Measurements from ENCODE around the gene CBR3. TPM values are rescaled to one million over a fixed set of nuclear protein-coding genes. Genes with fewer than 3 reads are reported as not detected.

The CBR3 gene
- total RNA-seq, 1 experiment from 2014 or later, result 12.9 TPM

DNA sequence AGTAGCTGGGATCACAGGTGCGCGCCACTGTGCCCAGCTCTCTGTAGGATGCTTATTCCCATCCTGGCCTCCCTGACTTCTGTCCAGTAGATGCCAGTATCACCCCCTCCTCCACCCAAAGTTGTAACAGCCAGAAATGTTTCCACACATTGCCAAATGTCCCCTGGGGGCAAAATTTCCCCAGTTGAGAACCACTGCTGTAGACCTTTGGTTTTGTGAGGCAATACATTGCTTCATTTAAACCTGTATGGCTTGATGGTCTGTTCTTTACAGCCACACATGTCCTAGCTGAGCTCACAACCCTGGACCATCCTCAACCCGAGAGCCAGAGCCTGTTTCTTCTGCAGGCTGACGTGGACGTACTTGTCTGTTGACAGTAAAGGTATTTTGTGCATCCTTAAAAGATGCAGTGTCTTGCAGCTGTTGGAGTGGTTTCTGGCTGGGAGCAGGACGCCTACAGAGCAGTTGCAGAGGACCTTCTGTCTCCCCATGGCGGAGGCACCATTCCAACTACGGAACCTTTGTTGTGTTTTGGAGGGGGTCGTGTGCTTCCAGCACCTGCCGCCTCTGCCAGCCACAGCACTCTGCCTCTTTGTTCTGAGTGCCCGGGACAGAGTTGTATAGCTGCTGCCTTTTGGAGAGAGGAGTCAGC is 48.4 kb downstream of the CBR3 start (continued):
- TF ChIP-seq, protein P1, sequence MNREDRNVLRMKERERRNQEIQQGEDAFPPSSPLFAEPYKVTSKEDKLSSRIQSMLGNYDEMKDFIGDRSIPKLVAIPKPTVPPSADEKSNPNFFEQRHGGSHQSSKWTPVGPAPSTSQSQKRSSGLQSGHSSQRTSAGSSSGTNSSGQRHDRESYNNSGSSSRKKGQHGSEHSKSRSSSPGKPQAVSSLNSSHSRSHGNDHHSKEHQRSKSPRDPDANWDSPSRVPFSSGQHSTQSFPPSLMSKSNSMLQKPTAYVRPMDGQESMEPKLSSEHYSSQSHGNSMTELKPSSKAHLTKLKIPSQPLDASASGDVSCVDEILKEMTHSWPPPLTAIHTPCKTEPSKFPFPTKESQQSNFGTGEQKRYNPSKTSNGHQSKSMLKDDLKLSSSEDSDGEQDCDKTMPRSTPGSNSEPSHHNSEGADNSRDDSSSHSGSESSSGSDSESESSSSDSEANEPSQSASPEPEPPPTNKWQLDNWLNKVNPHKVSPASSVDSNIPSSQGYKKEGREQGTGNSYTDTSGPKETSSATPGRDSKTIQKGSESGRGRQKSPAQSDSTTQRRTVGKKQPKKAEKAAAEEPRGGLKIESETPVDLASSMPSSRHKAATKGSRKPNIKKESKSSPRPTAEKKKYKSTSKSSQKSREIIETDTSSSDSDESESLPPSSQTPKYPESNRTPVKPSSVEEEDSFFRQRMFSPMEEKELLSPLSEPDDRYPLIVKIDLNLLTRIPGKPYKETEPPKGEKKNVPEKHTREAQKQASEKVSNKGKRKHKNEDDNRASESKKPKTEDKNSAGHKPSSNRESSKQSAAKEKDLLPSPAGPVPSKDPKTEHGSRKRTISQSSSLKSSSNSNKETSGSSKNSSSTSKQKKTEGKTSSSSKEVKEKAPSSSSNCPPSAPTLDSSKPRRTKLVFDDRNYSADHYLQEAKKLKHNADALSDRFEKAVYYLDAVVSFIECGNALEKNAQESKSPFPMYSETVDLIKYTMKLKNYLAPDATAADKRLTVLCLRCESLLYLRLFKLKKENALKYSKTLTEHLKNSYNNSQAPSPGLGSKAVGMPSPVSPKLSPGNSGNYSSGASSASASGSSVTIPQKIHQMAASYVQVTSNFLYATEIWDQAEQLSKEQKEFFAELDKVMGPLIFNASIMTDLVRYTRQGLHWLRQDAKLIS (CRISPR knock-in tag; IDR thresholded peaks at IDR 0.05; ENCODE audit: borderline replicate concordance), result no peak
- no peak for TF ChIP-seq ZBTB43 (CRISPR knock-in tag; IDR thresholded peaks at IDR 0.05)
- TF ChIP-seq KAT7 (CRISPR knock-in tag; IDR thresholded peaks at IDR 0.05; ENCODE audit: borderline replicate concordance), result no peak
- no peak for TF ChIP-seq HMGA2 (CRISPR knock-in tag; IDR thresholded peaks at IDR 0.05)

DNA sequence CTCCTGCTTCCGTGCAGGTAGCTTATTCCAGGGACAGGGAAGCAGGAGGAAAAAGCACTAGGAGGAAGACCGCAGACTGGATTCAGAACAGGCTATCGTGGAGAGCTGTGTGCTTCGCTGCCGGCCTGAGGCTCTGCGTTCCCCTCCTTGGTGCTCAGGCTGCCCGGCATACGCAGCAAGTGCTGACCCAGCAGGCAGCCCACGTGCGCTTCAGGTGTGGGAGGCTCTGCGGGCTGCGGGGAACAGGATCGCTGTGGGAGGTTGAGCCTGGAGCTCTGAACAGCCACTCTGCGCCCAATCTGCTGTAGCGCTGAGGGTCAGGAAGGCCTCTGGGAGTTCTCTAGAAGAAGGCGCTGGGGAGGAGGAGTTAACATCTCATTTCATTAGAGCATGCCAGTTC is 49.7 kb downstream of the CBR3 start:
- H3K27ac Mint-ChIP-seq, result no peak overlapping the region; the same call in 1 of the 2 replicates
- ATAC-seq (no peak; the same call in 1 of the 2 replicates), DNase-seq (ENCODE audit: low spot score) (no peak)
- no peaks in the 10 kb centered on the region for H3K27me3 Mint-ChIP-seq (ENCODE audit: low read depth)
- H3K36me3 Mint-ChIP-seq, result no peaks in the 10 kb centered on the region
- ChIA-PET CTCF (interaction anchor here (1.9 kb wide), 1 partner anchor 25 kb away, joined by 10 read pairs; no protein-coding TSS in a partner anchor), POLR2A (no interaction called here)
- H3K9me3 Mint-ChIP-seq, result peaks cover 5% of the 10 kb centered on the region
- peaks cover 5% of the 10 kb centered on the region for H3K4me1 Mint-ChIP-seq
- no peak overlapping the region for H3K4me3 Mint-ChIP-seq
- TF ChIP-seq, protein P2, sequence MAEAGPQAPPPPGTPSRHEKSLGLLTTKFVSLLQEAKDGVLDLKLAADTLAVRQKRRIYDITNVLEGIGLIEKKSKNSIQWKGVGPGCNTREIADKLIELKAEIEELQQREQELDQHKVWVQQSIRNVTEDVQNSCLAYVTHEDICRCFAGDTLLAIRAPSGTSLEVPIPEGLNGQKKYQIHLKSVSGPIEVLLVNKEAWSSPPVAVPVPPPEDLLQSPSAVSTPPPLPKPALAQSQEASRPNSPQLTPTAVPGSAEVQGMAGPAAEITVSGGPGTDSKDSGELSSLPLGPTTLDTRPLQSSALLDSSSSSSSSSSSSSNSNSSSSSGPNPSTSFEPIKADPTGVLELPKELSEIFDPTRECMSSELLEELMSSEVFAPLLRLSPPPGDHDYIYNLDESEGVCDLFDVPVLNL (CRISPR knock-in tag; IDR thresholded peaks at IDR 0.05; ENCODE audit: borderline replicate concordance, low read depth), result no peak
- TF ChIP-seq TCF7 (CRISPR knock-in tag; IDR thresholded peaks at IDR 0.05; ENCODE audit: low read depth) (no peak), TP53 (CRISPR knock-in tag; IDR thresholded peaks at IDR 0.05) (no peak), ZNF263 (CRISPR knock-in tag; IDR thresholded peaks at IDR 0.05; ENCODE audit: low read depth) (no peak), ZSCAN18 (CRISPR knock-in tag; IDR thresholded peaks at IDR 0.05) (no peak), CREB1 (CRISPR knock-in tag; IDR thresholded peaks at IDR 0.05) (no peak), SMAD4 (CRISPR knock-in tag; IDR thresholded peaks at IDR 0.05) (no peak), E2F1 (CRISPR knock-in tag; IDR thresholded peaks at IDR 0.05) (no peak), EMX1 (CRISPR knock-in tag; IDR thresholded peaks at IDR 0.05) (no peak)
- TF ChIP-seq, protein P3, sequence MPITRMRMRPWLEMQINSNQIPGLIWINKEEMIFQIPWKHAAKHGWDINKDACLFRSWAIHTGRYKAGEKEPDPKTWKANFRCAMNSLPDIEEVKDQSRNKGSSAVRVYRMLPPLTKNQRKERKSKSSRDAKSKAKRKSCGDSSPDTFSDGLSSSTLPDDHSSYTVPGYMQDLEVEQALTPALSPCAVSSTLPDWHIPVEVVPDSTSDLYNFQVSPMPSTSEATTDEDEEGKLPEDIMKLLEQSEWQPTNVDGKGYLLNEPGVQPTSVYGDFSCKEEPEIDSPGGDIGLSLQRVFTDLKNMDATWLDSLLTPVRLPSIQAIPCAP (CRISPR knock-in tag; IDR thresholded peaks at IDR 0.05), result no peak
- TF ChIP-seq, protein P4, sequence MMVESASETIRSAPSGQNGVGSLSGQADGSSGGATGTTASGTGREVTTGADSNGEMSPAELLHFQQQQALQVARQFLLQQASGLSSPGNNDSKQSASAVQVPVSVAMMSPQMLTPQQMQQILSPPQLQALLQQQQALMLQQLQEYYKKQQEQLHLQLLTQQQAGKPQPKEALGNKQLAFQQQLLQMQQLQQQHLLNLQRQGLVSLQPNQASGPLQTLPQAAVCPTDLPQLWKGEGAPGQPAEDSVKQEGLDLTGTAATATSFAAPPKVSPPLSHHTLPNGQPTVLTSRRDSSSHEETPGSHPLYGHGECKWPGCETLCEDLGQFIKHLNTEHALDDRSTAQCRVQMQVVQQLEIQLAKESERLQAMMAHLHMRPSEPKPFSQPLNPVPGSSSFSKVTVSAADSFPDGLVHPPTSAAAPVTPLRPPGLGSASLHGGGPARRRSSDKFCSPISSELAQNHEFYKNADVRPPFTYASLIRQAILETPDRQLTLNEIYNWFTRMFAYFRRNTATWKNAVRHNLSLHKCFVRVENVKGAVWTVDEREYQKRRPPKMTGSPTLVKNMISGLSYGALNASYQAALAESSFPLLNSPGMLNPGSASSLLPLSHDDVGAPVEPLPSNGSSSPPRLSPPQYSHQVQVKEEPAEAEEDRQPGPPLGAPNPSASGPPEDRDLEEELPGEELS (CRISPR knock-in tag; IDR thresholded peaks at IDR 0.05), result no peak

Measured in WTC11 (cell line).